ENCODE measurements around the gene ASAP2. TPM values are rescaled to one million over a fixed set of nuclear protein-coding genes. Genes with fewer than 3 reads are reported as not detected.

The ASAP2 gene
- total RNA-seq, 1 experiment from 2014 or later, result 14.3 TPM

- CTCF ChIA-PET, result interaction anchor here (0.7 to 1.0 kb wide), 4 partner anchors 41 to 109 kb away, joined by 3 to 5 read pairs (median 3); no protein-coding TSS in a partner anchor
- no peak for TF ChIP-seq FOXP4 (CRISPR knock-in tag; IDR thresholded peaks at IDR 0.05)
- TF ChIP-seq ZNF423 (CRISPR knock-in tag; IDR thresholded peaks at IDR 0.05), result peak; percentile 49; the same call in 1 of the 2 replicates
Observed at GRCh38 chr2:9268301-9269080, 61.9 kb downstream of the ASAP2 start.

GRCh38 chr2:9269295-9269694 lies 62.7 kb downstream of the ASAP2 start:
- H3K4me3 Mint-ChIP-seq, result no peak overlapping the region
- POLR2A ChIA-PET, result no interaction called here
- CTCF ChIA-PET, result no interaction called here
- no peak for TF ChIP-seq TEAD1 (CRISPR knock-in tag; IDR thresholded peaks at IDR 0.05)
- no peak for TF ChIP-seq ZNF232 (CRISPR knock-in tag; IDR thresholded peaks at IDR 0.05)
- TF ChIP-seq CTCF (IDR thresholded peaks at IDR 0.05), result no peak
- TF ChIP-seq NFE2L1 (CRISPR knock-in tag; IDR thresholded peaks at IDR 0.05), result no peak
- no peak for TF ChIP-seq ZNF512 (CRISPR knock-in tag; IDR thresholded peaks at IDR 0.05; ENCODE audit: borderline replicate concordance)
- TF ChIP-seq ETV6 (CRISPR knock-in tag; IDR thresholded peaks at IDR 0.05), result no peak
- TF ChIP-seq NR2C2 (CRISPR knock-in tag; IDR thresholded peaks at IDR 0.05), result no peak
- TF ChIP-seq HMGA2 (CRISPR knock-in tag; IDR thresholded peaks at IDR 0.05), result no peak
- no peak for TF ChIP-seq ZNF138 (CRISPR knock-in tag; conservative IDR thresholded peaks at IDR 0.05)
- no peak for TF ChIP-seq NFATC4 (CRISPR knock-in tag; IDR thresholded peaks at IDR 0.05)
- TF ChIP-seq ZSCAN18 (CRISPR knock-in tag; IDR thresholded peaks at IDR 0.05), result no peak
- no peak for TF ChIP-seq GABPB1 (CRISPR knock-in tag; IDR thresholded peaks at IDR 0.05)
- TF ChIP-seq ZMAT4 (CRISPR knock-in tag; IDR thresholded peaks at IDR 0.05), result no peak
- H3K4me1 Mint-ChIP-seq, result peaks cover 27% of the 10 kb centered on the region
- H3K27ac Mint-ChIP-seq, result no peak overlapping the region
- no peaks in the 10 kb centered on the region for H3K36me3 Mint-ChIP-seq
- no peak for DNase-seq (ENCODE audit: low spot score)
- H3K9me3 Mint-ChIP-seq, result peaks cover 21% of the 10 kb centered on the region
- no peak for ATAC-seq
- no peaks in the 10 kb centered on the region for H3K27me3 Mint-ChIP-seq (ENCODE audit: low read depth)

More at GRCh38 chr2:9268301-9269080, 61.9 kb downstream of the ASAP2 start:
- no peak for DNase-seq (ENCODE audit: low spot score)
- peaks cover 21% of the 10 kb centered on the region for H3K4me1 Mint-ChIP-seq
- no peaks in the 10 kb centered on the region for H3K27me3 Mint-ChIP-seq (ENCODE audit: low read depth)
- H3K9me3 Mint-ChIP-seq, result peaks cover 21% of the 10 kb centered on the region
- POLR2A ChIA-PET, result no interaction called here
- no peaks in the 10 kb centered on the region for H3K36me3 Mint-ChIP-seq
- peak overlapping the region; percentile 53 for H3K27ac Mint-ChIP-seq
- ATAC-seq, result peak; percentile 62; the same call in 1 of the 2 replicates
- no peak overlapping the region for H3K4me3 Mint-ChIP-seq

All from WTC11 (cell line).